SKM-1 (cell line): Measurements from ENCODE around the gene NDUFA13.
"Not testable (repeated sequence)": the region's sequence is repeated elsewhere in the genome, so short reads cannot be mapped to it uniquely, and the experiment has no call there.

Source experiments
- DNase-seq: peaks from one replicate; lab custom pipeline; 2025; ENCODE audit not compliant: unreplicated experiment; lab: John Stamatoyannopoulos, UW

Gene NDUFA13

GRCh38 chr19:19515642-19516519 lies at the start of gene NDUFA13:
TSS of gene NDUFA13 (plus strand) at chr19:19516225. CDS start at chr19:19516239, 14 bp downstream.
- DNase-seq = peak; percentile 53

- no peak for DNase-seq
Measured at GRCh38 chr19:19468424-19469050, 47.5 kb upstream of the NDUFA13 start.

- peak; percentile 25 for DNase-seq
Measured at GRCh38 chr19:19470579-19470978, 45.4 kb upstream of the NDUFA13 start.

GRCh38 chr19:19471682-19472081 lies 44.3 kb upstream of the NDUFA13 start:
- DNase-seq = no peak

GRCh38 chr19:19472106-19472505 lies 43.9 kb upstream of the NDUFA13 start:
- DNase-seq = not testable (repeated sequence)

- DNase-seq = no peak
Measured at GRCh38 chr19:19475015-19475765, 40.8 kb upstream of the NDUFA13 start.

- no peak for DNase-seq
Measured at GRCh38 chr19:19475849-19476828, 39.9 kb upstream of the NDUFA13 start.

GRCh38 chr19:19477705-19478383 lies 38.2 kb upstream of the NDUFA13 start:
- DNase-seq = no peak

- DNase-seq = no peak
Measured at GRCh38 chr19:19480688-19481087, 35.3 kb upstream of the NDUFA13 start.

GRCh38 chr19:19482809-19483596 lies 33.0 kb upstream of the NDUFA13 start:
- no peak for DNase-seq

- DNase-seq = no peak
Measured at GRCh38 chr19:19485161-19485997, 30.6 kb upstream of the NDUFA13 start.

- DNase-seq = no peak
Measured at GRCh38 chr19:19485998-19486290, 30.1 kb upstream of the NDUFA13 start.

GRCh38 chr19:19486343-19487076 lies 29.5 kb upstream of the NDUFA13 start:
- DNase-seq = no peak

GRCh38 chr19:19487077-19487949 lies 28.7 kb upstream of the NDUFA13 start:
- no peak for DNase-seq

- no peak for DNase-seq
Measured at GRCh38 chr19:19487950-19488874, 27.8 kb upstream of the NDUFA13 start.
